Activated B cell treated with CpG ODN at 0.5 μM for 24 hours (primary cell): ENCODE measurements around the gene PLXNA4. TPM values are rescaled to one million over a fixed set of nuclear protein-coding genes. Genes with fewer than 3 reads are reported as not detected.

Source experiments
- ATAC-seq: fragments of 200-7000 bp; cut with Tn5 transposase; one replicate; pipeline ENCODE4 v1.10.0; 2021; ENCODE audit warnings: low read depth, mild to moderate bottlenecking, moderate library complexity
- CTCF ChIA-PET: fragments of 350-600 bp; sonication (Branson Sonifier 250); formaldehyde crosslinking; loops from one replicate; lab custom pipeline; 2021; ENCODE audit warnings: antibody characterized with exemption; lab: Charles Lee
- POLR2A ChIA-PET: fragments of 350-600 bp; sonication (Branson Sonifier 250); formaldehyde crosslinking; loops from one replicate; lab custom pipeline; 2021; ENCODE audit warnings: antibody characterized with exemption; lab: Charles Lee
- DNase-seq: peaks from one replicate; pipeline ENCODE4 v3.0.0; 2022
- H3K27ac Mint-ChIP-seq: one replicate; pipeline ENCODE4 v1.8.0; 2020; ENCODE audit warnings: mixed read lengths
- H3K27me3 Mint-ChIP-seq: one replicate; pipeline ENCODE4 v1.8.0; 2021; ENCODE audit warnings: mixed read lengths
- H3K36me3 Mint-ChIP-seq: one replicate; pipeline ENCODE4 v1.8.0; 2021; ENCODE audit warnings: low read depth, mixed read lengths
- H3K4me1 Mint-ChIP-seq: one replicate; pipeline ENCODE4 v1.8.0; 2021; ENCODE audit warnings: mixed read lengths
- H3K4me3 Mint-ChIP-seq: one replicate; pipeline ENCODE4 v1.8.0; 2020; ENCODE audit warnings: mild to moderate bottlenecking, mixed read lengths
- H3K9me3 Mint-ChIP-seq: one replicate; pipeline ENCODE4 v1.8.0; 2020; ENCODE audit warnings: mixed read lengths
- intact Hi-C: fragments of 100-400 bp; cut with micrococcal nuclease; formaldehyde crosslinking; loops from one replicate; pipeline ENCODE4 v1.15.1; 2024
- total RNA-seq: library from RNA; stranded (reverse); gene quantifications from 2 replicates; pipeline ENCODE4 v1.2.3, GENCODE V29; 2022
- TF ChIP-seq, protein P1 (sequence below): fragments of 200-600 bp; IDR thresholded peaks from one replicate; pipeline ENCODE4 v1.8.0; 2022; ENCODE audit warnings: antibody characterized with exemption, mild to moderate bottlenecking

Gene PLXNA4
- total RNA-seq, 1 donor from 2014 or later: not detected

DNA sequence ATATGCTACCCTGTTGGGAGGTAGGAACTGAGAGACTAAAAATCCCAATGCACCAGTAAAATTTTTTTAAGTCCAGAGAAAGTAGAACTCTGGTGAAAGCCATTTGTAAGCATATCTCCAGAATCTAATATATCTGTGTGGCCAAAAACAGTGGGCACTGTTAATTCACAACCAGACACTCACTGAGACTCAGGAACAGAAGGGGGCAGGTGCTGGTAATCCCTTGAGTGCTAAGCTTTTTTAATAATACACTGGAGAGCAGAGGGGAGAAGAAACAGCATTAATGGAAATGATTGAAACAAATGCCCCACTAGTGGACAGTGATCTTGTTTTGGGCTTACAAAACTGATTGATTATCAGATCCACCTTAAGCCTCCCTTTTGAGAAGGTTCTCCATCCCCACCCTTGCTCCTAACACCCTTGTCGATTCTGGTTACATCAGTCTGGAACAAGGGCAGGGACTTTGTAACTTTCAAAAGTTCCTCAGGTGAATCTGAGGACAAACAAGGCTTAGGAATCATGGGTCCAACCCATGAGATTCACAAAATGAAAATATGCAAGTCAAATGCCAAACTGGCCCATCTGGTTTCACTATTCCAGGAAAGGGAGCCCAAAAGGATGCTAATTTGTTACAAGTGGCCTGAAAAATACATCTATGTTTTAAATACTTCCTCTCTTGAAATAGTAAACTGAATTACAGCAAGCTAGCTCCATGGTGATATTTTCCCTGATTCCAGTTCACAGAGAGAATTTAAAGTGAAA, 29.7 kb downstream of the PLXNA4 start:
- Mint-ChIP-seq H3K36me3 (no peaks in the 10 kb centered on the region), H3K27ac (no peak overlapping the region), H3K27me3 (peaks cover 18% of the 10 kb centered on the region), H3K4me1 (no peaks in the 10 kb centered on the region), H3K4me3 (no peak overlapping the region), H3K9me3 (peaks cover 10% of the 10 kb centered on the region)
- no peak for ATAC-seq
- DNase-seq: no peak
- CTCF ChIA-PET: no interaction called here
- intact Hi-C loops: no loop called here
- TF ChIP-seq, protein P1, sequence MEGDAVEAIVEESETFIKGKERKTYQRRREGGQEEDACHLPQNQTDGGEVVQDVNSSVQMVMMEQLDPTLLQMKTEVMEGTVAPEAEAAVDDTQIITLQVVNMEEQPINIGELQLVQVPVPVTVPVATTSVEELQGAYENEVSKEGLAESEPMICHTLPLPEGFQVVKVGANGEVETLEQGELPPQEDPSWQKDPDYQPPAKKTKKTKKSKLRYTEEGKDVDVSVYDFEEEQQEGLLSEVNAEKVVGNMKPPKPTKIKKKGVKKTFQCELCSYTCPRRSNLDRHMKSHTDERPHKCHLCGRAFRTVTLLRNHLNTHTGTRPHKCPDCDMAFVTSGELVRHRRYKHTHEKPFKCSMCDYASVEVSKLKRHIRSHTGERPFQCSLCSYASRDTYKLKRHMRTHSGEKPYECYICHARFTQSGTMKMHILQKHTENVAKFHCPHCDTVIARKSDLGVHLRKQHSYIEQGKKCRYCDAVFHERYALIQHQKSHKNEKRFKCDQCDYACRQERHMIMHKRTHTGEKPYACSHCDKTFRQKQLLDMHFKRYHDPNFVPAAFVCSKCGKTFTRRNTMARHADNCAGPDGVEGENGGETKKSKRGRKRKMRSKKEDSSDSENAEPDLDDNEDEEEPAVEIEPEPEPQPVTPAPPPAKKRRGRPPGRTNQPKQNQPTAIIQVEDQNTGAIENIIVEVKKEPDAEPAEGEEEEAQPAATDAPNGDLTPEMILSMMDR: no peak
- POLR2A ChIA-PET: no interaction called here

DNA sequence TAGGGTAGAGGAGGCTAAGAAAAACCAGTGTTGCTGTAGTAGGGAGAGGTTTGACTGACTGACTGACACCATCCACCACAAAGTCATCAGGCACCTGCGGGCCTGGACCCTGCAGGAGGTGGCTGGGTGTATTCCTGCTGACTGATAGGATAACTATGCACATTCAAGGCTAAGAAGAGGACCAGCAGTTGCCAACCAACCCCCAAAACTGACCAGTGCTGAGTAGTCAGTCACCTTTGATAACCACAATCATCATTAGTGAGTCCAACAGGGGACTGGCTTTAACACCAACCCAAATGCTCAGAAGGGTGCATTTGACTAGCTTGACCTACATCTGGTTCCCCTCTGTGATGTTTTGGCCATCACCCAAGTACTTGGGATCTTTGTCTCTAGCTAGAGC, 30.5 kb downstream of the PLXNA4 start:
- H3K36me3 Mint-ChIP-seq: no peaks in the 10 kb centered on the region

DNA sequence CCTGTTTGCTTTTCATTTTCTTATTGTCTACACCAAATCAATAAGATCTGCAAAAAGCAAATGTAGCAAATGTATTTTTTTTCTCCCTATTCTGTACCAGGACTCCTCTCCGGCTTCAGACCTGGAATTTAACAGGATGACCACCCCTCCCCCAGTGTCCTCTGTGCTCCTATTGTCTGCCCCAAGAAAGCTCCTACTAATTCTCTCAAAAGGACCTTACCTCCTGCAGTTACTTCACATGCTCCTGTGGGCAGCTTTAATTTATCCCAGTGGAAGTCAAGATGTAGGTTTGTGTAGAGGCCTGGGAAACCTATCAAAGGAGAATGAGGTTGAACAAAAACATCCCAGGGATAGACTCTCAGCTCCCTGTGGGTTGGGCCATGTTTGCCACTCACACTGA, 31.3 kb downstream of the PLXNA4 start:
- TF ChIP-seq, protein P1: no peak
- intact Hi-C loops: no loop called here
- Mint-ChIP-seq H3K9me3 (no peaks in the 10 kb centered on the region), H3K4me1 (no peaks in the 10 kb centered on the region), H3K27me3 (peaks cover 10% of the 10 kb centered on the region), H3K4me3 (no peak overlapping the region), H3K27ac (no peak overlapping the region), H3K36me3 (no peaks in the 10 kb centered on the region)
- ChIA-PET POLR2A (no interaction called here), CTCF (no interaction called here)
- no peak for ATAC-seq
- no peak for DNase-seq

More for the DNA sequence above, 30.5 kb downstream of the PLXNA4 start:
- CTCF ChIA-PET: no interaction called here
- peaks cover 12% of the 10 kb centered on the region for H3K27me3 Mint-ChIP-seq
- POLR2A ChIA-PET: no interaction called here
- ATAC-seq: no peak
- H3K4me1 Mint-ChIP-seq: no peaks in the 10 kb centered on the region
- TF ChIP-seq, protein P1: no peak
- peaks cover 2% of the 10 kb centered on the region for H3K9me3 Mint-ChIP-seq
- H3K4me3 Mint-ChIP-seq: no peak overlapping the region
- intact Hi-C loops: no loop called here
- no peak overlapping the region for H3K27ac Mint-ChIP-seq
- no peak for DNase-seq

DNA sequence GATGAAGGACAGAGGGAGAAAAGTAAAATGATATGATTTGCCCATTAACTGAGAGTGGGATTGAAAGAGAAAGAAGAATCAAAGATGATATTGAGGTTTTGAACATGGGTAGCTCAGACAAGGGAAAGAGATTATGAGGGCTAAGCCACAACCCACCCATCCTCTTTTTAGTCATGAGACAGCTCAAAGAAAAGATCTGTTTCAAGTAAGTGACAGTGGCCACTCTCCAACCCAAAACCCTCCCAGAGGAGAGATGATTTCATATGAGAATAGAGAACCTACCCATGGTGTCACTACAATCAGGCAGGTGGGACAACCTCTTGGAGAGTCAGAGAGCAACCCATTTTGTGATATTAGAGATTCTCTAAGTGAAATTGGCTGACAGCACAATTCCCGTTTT, 32.2 kb downstream of the PLXNA4 start:
- POLR2A ChIA-PET: no interaction called here
- Mint-ChIP-seq H3K4me3 (no peak overlapping the region), H3K36me3 (no peaks in the 10 kb centered on the region)

DNA sequence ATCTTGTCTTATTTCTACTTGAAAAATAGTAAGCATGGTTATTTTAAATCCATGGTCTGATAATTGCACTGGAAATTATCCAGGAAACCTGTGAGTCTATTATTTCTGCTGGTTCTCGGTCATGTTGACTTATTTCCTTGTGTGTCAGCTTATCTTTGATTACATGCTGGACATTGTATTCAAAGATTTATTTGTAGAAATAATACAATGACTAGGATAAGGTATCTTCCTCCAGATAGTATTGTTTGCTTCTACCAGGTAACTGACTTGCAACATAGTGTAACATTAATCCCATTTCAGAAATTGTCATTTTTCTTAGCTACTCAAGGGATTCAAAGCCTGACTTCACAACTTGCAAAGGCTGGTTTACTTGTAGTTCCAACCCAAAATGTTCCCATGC, 33.4 kb downstream of the PLXNA4 start:
- no peaks in the 10 kb centered on the region for H3K36me3 Mint-ChIP-seq
- H3K27ac Mint-ChIP-seq: no peak overlapping the region
- ATAC-seq: no peak
- no peaks in the 10 kb centered on the region for H3K4me1 Mint-ChIP-seq
- H3K4me3 Mint-ChIP-seq: no peak overlapping the region
- peaks cover 7% of the 10 kb centered on the region for H3K27me3 Mint-ChIP-seq
- no peak for DNase-seq
- intact Hi-C loops: no loop called here
- ChIA-PET POLR2A (no interaction called here), CTCF (no interaction called here)
- TF ChIP-seq, protein P1: no peak
- H3K9me3 Mint-ChIP-seq: no peaks in the 10 kb centered on the region

More for the DNA sequence above, 32.2 kb downstream of the PLXNA4 start:
- TF ChIP-seq, protein P1: no peak
- no peak overlapping the region for H3K27ac Mint-ChIP-seq
- H3K27me3 Mint-ChIP-seq: peaks cover 7% of the 10 kb centered on the region
- no peaks in the 10 kb centered on the region for H3K4me1 Mint-ChIP-seq
- intact Hi-C loops: no loop called here
- DNase-seq (no peak), ATAC-seq (no peak)
- H3K9me3 Mint-ChIP-seq: no peaks in the 10 kb centered on the region
- CTCF ChIA-PET: no interaction called here
